GM12801 (cell line): ENCODE data around the gene TARDBP.

ENCODE experiments used
- CTCF ChIP-seq: IDR thresholded peaks from one replicate; pipeline ENCODE4 v1.5.1; 2011; ENCODE audit warnings: control low read depth; ENCODE audit not compliant: insufficient read length; ENCODE audit errors: extremely low read depth

The TARDBP gene

GRCh38 chr1:10973956-10974881, 38.2 kb upstream of the TARDBP start:
- TF ChIP-seq CTCF: no peak

DNA sequence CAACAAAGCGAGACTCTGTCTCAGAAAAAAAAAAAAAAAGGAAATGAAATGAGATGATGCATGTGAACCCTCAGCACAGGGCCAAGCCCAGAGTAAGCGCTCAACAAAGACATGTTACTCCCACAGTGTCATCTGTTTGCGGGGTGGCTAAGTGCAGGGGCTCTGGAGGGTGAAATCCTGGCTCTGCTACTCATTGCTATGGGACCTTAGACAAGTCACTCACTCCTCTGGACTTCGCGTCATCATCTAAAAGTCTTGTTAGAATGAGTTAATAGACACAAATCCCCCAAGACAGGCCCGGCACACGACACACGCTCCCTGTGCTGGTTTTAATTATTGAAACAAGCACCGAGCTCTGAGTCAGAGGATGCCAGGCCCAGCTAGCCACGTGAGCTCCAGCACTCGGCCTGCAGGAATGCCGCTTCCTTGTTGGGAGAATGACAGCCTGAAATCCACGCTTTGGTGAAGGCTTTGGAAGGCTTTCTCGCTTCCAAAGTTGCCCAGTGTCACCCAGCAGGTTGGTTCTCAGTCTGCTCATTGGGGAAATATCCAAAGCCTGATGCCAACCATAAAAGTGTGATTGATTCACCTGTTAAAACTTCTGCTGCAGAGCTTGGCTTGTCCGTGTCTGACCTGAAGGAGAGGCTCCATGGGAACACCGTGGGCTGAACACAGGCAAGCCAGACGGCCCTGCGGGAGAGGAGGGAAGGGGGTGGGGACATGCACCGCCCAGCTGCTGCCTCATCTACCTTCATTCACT, 36.7 kb upstream of the TARDBP start:
- no peak for TF ChIP-seq CTCF

- no peak for TF ChIP-seq CTCF
These were observed 33.7 kb upstream of the TARDBP start for GRCh38 chr1:10978719-10979118.

DNA sequence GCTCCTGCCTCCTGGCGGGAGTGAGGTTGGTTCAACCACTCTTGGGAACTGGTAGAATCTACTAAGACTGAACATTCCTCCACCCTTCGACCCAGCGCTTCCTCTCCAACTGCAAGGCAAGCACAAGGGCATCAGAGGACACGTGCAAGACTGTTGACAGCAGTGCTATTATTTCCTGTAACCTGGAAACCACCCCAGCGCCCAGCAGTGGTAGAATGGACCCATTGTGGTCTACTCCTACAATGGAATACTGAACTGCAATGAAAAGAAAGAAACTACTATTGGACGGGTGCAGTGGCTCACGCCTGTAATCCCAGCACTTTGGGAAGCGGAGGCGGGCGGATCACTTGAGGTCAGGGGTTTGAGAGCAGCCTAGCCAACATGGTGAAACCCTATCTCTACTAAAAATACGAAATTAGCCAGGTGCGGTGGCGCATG, 33.0 kb upstream of the TARDBP start:
- TF ChIP-seq CTCF: no peak

GRCh38 chr1:10980094-10980577, 32.3 kb upstream of the TARDBP start:
- TF ChIP-seq CTCF: no peak

DNA sequence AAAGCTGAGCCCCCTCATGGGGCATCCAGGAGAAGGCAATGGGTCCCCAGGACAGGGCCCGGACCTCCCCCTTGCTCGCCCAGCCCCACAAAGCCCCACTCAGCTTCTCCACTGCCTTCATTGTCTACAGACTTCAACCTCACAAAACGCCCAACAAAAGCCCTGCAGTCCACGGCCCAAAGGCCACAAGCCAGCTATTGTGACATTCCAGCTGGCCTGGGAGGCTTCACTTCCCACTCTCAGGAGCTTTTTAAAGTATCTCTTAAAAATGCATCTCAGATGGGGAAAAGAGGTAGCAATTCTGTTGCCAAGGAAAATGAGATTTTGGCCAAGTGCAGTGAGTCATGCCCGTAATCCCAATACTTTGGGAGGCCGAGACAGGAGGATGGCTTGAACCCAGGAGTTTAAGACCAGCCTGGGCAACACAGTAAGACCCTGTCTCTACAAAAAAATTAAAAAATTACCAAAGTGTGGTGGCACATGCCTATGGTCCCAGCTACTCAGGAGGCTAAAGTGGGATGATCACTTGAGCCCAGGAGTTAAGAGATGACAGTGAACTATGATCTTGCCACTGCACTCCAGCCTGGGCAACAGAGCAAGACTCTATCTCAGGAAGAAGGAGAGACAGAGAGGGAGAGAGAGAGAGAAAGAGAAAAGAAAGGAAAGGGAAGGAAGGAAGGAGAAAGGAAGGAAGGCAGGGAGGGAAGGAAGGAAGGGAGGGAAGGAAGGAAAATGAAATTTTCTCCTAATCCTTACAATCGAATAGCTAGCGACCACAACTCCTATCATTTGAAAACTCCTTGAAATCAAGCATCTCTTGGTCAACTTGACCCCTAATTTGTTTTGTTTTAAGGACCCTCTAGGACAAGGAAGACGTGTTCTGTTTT, 31.4 kb upstream of the TARDBP start:
- TF ChIP-seq CTCF: no peak

GRCh38 chr1:10986525-10986890, 25.9 kb upstream of the TARDBP start:
- no peak for TF ChIP-seq CTCF
